SK-N-SH (cell line): ENCODE data around the gene CMC1. TPM values are rescaled to one million over a fixed set of nuclear protein-coding genes. Genes with fewer than 3 reads are reported as not detected.

Experiments used
- CTCF ChIA-PET: fragments of 300-600, 350-600 bp; formaldehyde crosslinking; extraction: SDS; loops from one replicate; lab custom pipeline; 2021; lab: Yijun Ruan, JAX
- POLR2A ChIA-PET: fragments of 350-600 bp; sonication (Branson Sonifier 250); formaldehyde crosslinking; extraction: SDS; loops from one replicate; lab custom pipeline; 2020; ENCODE audit warnings: antibody characterized with exemption, inconsistent platforms; lab: Yijun Ruan, JAX
- DNase-seq: peaks from one replicate; pipeline ENCODE4 v3.0.0; 2012
- H2AFZ ChIP-seq: fragments of 200-600 bp; sonication (generic); 2 replicates; pipeline ENCODE4 v1.8.1; 2016; ENCODE audit warnings: antibody characterized with exemption, mild to moderate bottlenecking, low read depth
- H3F3A ChIP-seq: fragments of 200-600 bp; sonication (generic); replicated peaks from 2 replicates; pipeline ENCODE3; 2016; ENCODE audit warnings: antibody characterized with exemption, mild to moderate bottlenecking; ENCODE audit not compliant: insufficient read depth
- H3K27ac ChIP-seq, 2 experiments: fragments of 200-500 bp in 1 of 2; fragments of 200-600 bp in 1 of 2; sonication (Bioruptor generic) in 1 of 2; sonication (generic), shearing (Covaris generic) in 1 of 2; 2 replicates each; pipeline versions ENCODE4 v1.5.1 to v1.6.1; 2014 to 2016; ENCODE audit warnings: low read depth in 2 of 2, inconsistent platforms in 1 of 2, low read length in 1 of 2, mild to moderate bottlenecking in 1 of 2, mixed read lengths in 1 of 2
- H3K27me3 ChIP-seq: fragments of 200-600 bp; sonication (generic), shearing (Covaris generic); 2 replicates; pipeline ENCODE4 v1.6.1; 2016; ENCODE audit warnings: mixed run types; ENCODE audit not compliant: insufficient read depth
- H3K36me3 ChIP-seq, 2 experiments: fragments of 200-500 bp in 1 of 2; fragments of 200-600 bp in 1 of 2; sonication (Bioruptor generic) in 1 of 2; sonication (generic) in 1 of 2; replicated peaks in 1 of 2; 2 replicates each; pipeline versions ENCODE3 to v1.5.1; 2014 to 2016; ENCODE audit warnings: low read length in 1 of 2, mild to moderate bottlenecking in 1 of 2; ENCODE audit not compliant: insufficient read depth in 2 of 2, control insufficient read depth in 1 of 2
- H3K4me1 ChIP-seq, 2 experiments: fragments of 200-500 bp in 1 of 2; fragments of 200-600 bp in 1 of 2; sonication (Bioruptor generic) in 1 of 2; sonication (generic), shearing (Covaris generic) in 1 of 2; 2 replicates each; pipeline versions ENCODE4 v1.5.1 to v1.6.1; 2014 to 2016; ENCODE audit warnings: low read depth in 1 of 2, low read length in 1 of 2, mixed run types in 1 of 2; ENCODE audit not compliant: insufficient read depth in 2 of 2, control insufficient read depth in 1 of 2
- H3K4me2 ChIP-seq: fragments of 200-600 bp; sonication (generic), shearing (Covaris generic); 2 replicates; pipeline ENCODE4 v1.6.1; 2017; ENCODE audit warnings: mixed run types
- H3K4me3 ChIP-seq, 2 experiments: fragments of 200-500 bp in 1 of 2; fragments of 200-600 bp in 1 of 2; sonication (Bioruptor generic) in 1 of 2; sonication (generic), shearing (Covaris generic) in 1 of 2; 2 replicates each; pipeline versions ENCODE4 v1.5.1 to v1.8.1; 2014 to 2016; ENCODE audit warnings: low read depth in 2 of 2, inconsistent platforms in 1 of 2, low read length in 1 of 2, mild to moderate bottlenecking in 1 of 2, mixed read lengths in 1 of 2, moderate library complexity in 1 of 2
- H3K79me2 ChIP-seq: fragments of 200-600 bp; sonication (generic); 2 replicates; pipeline ENCODE4 v1.8.1; 2017; ENCODE audit warnings: mild to moderate bottlenecking; ENCODE audit not compliant: insufficient read depth
- H3K9ac ChIP-seq: fragments of 200-600 bp; sonication (generic); 2 replicates; pipeline ENCODE4 v1.6.1; 2017; ENCODE audit warnings: mixed run types
- H3K9me2 ChIP-seq: fragments of 200-600 bp; sonication (generic); 2 replicates; pipeline ENCODE4 v1.6.1; 2017; ENCODE audit warnings: mixed run types
- H3K9me3 ChIP-seq: fragments of 200-600 bp; sonication (generic); 2 replicates; pipeline ENCODE4 v1.6.1; 2017; ENCODE audit warnings: mixed run types, mild to moderate bottlenecking, moderate library complexity
- H4K20me1 ChIP-seq: fragments of 200-600 bp; sonication (generic); 2 replicates; pipeline ENCODE4 v1.6.1; 2017; ENCODE audit warnings: mild to moderate bottlenecking, mixed run types; ENCODE audit not compliant: insufficient read depth
- ELF1 ChIP-seq: IDR thresholded peaks from 2 replicates; pipeline ENCODE4 v1.4.0; 2012
- EZH2phosphoT487 ChIP-seq: fragments of 200-600 bp; sonication (generic); IDR thresholded peaks from 2 replicates; pipeline ENCODE4 v1.6.1; 2017; ENCODE audit warnings: low read depth, mixed run types, mild to moderate bottlenecking, antibody characterized with exemption, moderate library complexity, borderline replicate concordance
- GATA2 ChIP-seq: sonication (generic); formaldehyde crosslinking; IDR thresholded peaks from 2 replicates; pipeline ENCODE4 v1.5.0; 2020; ENCODE audit warnings: mild to moderate bottlenecking, missing genetic modification reagents
- IRF3 ChIP-seq: fragments of 150-350 bp; IDR thresholded peaks from 2 replicates; pipeline ENCODE4 v1.6.1; 2016; ENCODE audit warnings: mild to moderate bottlenecking, low read depth, low read length
- JUND ChIP-seq: IDR thresholded peaks from 2 replicates; pipeline ENCODE4 v1.4.0; 2012
- MAX ChIP-seq: IDR thresholded peaks from 2 replicates; pipeline ENCODE4 v1.4.0; 2012; ENCODE audit warnings: low read depth
- MEF2A ChIP-seq: IDR thresholded peaks from 2 replicates; pipeline ENCODE4 v1.4.0; 2012; ENCODE audit warnings: low read depth, borderline replicate concordance
- NRF1 ChIP-seq: IDR thresholded peaks from 2 replicates; pipeline ENCODE4 v1.6.1; 2012; ENCODE audit warnings: low read depth, mild to moderate bottlenecking, low read length
- RAD21 ChIP-seq: IDR thresholded peaks from 2 replicates; pipeline ENCODE4 v1.6.1; 2012; ENCODE audit warnings: mild to moderate bottlenecking, low read length
- RFX5 ChIP-seq: IDR thresholded peaks from 2 replicates; pipeline ENCODE4 v1.6.1; 2012; ENCODE audit warnings: mild to moderate bottlenecking, improper control_type of control experiment, low read length
- RXRA ChIP-seq: IDR thresholded peaks from 2 replicates; pipeline ENCODE4 v1.4.0; 2012; ENCODE audit warnings: low read depth, mild to moderate bottlenecking, borderline replicate concordance
- SIN3A ChIP-seq: IDR thresholded peaks from 2 replicates; pipeline ENCODE4 v1.6.1; 2012; ENCODE audit warnings: low read depth, mild to moderate bottlenecking, low read length, moderate library complexity, borderline replicate concordance
- TEAD4 ChIP-seq: IDR thresholded peaks from 2 replicates; pipeline ENCODE4 v1.4.0; 2012; ENCODE audit warnings: mild to moderate bottlenecking, borderline replicate concordance; ENCODE audit not compliant: insufficient read depth
- USF2 ChIP-seq: fragments of 150-350 bp; IDR thresholded peaks from 2 replicates; pipeline ENCODE4 v1.6.1; 2017; ENCODE audit warnings: antibody characterized with exemption, low read length, low read depth, borderline replicate concordance
- YY1 ChIP-seq: IDR thresholded peaks from 2 replicates; pipeline ENCODE4 v1.4.0; 2012; ENCODE audit warnings: low read depth, mild to moderate bottlenecking
- whole genome bisulfite sequencing: methylation state at CpG from one replicate; pipeline ENCODE4 v1.1.6; 2017; ENCODE audit warnings: low lambda C conversion rate; 5-methylcytosine and 5-hydroxymethylcytosine counted together
- polyA plus RNA-seq, 3 experiments: library from polyadenylated mRNA; depleted of rRNA; stranded (reverse); fragments of >200 nt; gene quantifications; 2 replicates each; pipeline ENCODE4 v1.2.3, GENCODE V29; 2012

Gene CMC1
- polyA plus RNA-seq, 1 of the 3 experiments (the other 2 are of a cell fraction): 24.1 TPM

- Histone ChIP-seq H3K9ac (no peak overlapping the region), H3K4me2 (no peak overlapping the region), H3K4me1 (no peaks in the 10 kb centered on the region), H3F3A (no peaks in the 10 kb centered on the region), H3K9me3 (no peaks in the 10 kb centered on the region)
- CTCF ChIA-PET: no interaction called here
- TF ChIP-seq YY1: no peak
- no peak for TF ChIP-seq EZH2phosphoT487
- no peak for TF ChIP-seq IRF3
- TF ChIP-seq USF2: no peak
- TF ChIP-seq RFX5: no peak
- TF ChIP-seq MAX: no peak
- TF ChIP-seq JUND: no peak
- TF ChIP-seq ELF1: no peak
- TF ChIP-seq GATA2 (CRISPR knock-in tag): no peak
- no peak for TF ChIP-seq RXRA
- TF ChIP-seq, all 33 proteins: peak for 0
- 11% methylated on average over 3 of the region's 3 CpGs for WGBS
- H2AFZ ChIP-seq: no peak overlapping the region
- no peaks in the 10 kb centered on the region for H3K27me3 ChIP-seq
- H3K27ac ChIP-seq: no peak overlapping the region
- DNase-seq: no peak
- H3K36me3 ChIP-seq: no peaks in the 10 kb centered on the region
- H3K79me2 ChIP-seq: no peaks in the 10 kb centered on the region
- no peaks in the 10 kb centered on the region for H3K9me2 ChIP-seq
- POLR2A ChIA-PET: no interaction called here
- no peaks in the 10 kb centered on the region for H4K20me1 ChIP-seq
- H3K4me3 ChIP-seq: no peak overlapping the region
Measured at GRCh38 chr3:28215407-28215806, 26.0 kb upstream of the CMC1 start.

- H3K4me1 ChIP-seq: no peaks in the 10 kb centered on the region
- H3K9ac ChIP-seq: no peak overlapping the region
- ChIA-PET POLR2A (no interaction called here), CTCF (interaction anchor here (0.6 to 0.9 kb wide), 2 partner anchors 10 to 1915 kb away, joined by 3 to 4 read pairs; no protein-coding TSS in a partner anchor)
- no peaks in the 10 kb centered on the region for H3K36me3 ChIP-seq
- H2AFZ ChIP-seq: no peak overlapping the region
- H3K9me2 ChIP-seq: no peaks in the 10 kb centered on the region
- 25% methylated on average over 3 of the region's 3 CpGs for WGBS
- H3F3A ChIP-seq: no peaks in the 10 kb centered on the region
- H4K20me1 ChIP-seq: no peaks in the 10 kb centered on the region
- no peak overlapping the region for H3K4me3 ChIP-seq
- no peaks in the 10 kb centered on the region for H3K79me2 ChIP-seq
- no peak for DNase-seq
- H3K27ac ChIP-seq: no peak overlapping the region
- no peak for TF ChIP-seq NRF1
- no peak for TF ChIP-seq SIN3A
- no peak for TF ChIP-seq RAD21
- TF ChIP-seq ELF1: no peak
- TF ChIP-seq TEAD4: no peak
- TF ChIP-seq MEF2A: no peak
- TF ChIP-seq, all 33 proteins: peak for 0
- Histone ChIP-seq H3K9me3 (no peaks in the 10 kb centered on the region), H3K27me3 (no peaks in the 10 kb centered on the region), H3K4me2 (no peak overlapping the region)
Measured at GRCh38 chr3:28218071-28218916, 23.1 kb upstream of the CMC1 start.
